ENCODE data around the gene CDH8.

DNA sequence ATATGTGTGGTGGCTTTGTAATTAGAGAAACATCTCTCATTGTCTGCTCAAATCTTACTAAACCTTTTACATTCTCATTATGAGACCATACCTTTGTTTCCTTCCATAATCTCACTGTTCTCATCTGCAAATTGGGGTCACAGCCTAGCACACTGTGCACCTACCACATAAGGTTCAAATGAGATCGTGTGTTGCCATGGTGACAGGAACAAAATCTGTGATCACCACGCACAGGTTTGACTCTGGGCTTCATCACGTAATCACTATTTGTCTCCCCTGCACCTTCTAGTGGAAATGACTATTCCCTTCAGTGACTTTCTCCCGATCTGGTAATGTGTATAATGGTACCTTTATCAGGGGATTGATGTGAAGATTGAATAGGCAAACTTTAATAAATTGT is 26.1 kb downstream of the CDH8 start:
- TF ChIP-seq, protein P1, sequence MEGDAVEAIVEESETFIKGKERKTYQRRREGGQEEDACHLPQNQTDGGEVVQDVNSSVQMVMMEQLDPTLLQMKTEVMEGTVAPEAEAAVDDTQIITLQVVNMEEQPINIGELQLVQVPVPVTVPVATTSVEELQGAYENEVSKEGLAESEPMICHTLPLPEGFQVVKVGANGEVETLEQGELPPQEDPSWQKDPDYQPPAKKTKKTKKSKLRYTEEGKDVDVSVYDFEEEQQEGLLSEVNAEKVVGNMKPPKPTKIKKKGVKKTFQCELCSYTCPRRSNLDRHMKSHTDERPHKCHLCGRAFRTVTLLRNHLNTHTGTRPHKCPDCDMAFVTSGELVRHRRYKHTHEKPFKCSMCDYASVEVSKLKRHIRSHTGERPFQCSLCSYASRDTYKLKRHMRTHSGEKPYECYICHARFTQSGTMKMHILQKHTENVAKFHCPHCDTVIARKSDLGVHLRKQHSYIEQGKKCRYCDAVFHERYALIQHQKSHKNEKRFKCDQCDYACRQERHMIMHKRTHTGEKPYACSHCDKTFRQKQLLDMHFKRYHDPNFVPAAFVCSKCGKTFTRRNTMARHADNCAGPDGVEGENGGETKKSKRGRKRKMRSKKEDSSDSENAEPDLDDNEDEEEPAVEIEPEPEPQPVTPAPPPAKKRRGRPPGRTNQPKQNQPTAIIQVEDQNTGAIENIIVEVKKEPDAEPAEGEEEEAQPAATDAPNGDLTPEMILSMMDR (conservative IDR thresholded peaks at IDR 0.05 in 1 of 2, IDR thresholded peaks at IDR 0.05 in 1 of 2; ENCODE audit: extremely low read depth in 1 of 2, insufficient read depth in 1 of 2, low read depth in 1 of 2, low read length in 2 of 2), result no peak
- no peak for TF ChIP-seq EZH2 (IDR thresholded peaks at IDR 0.05; ENCODE audit: borderline replicate concordance, low read length)

Data from mammary epithelial cell (primary cell).